DMS79 treated with DMSO at 0.1 percent for 48 hours (cell line): ENCODE results near the gene NIT1.

Source experiments
- DNase-seq: peaks from one replicate; lab custom pipeline; 2025; lab: John Stamatoyannopoulos, UW

Gene NIT1

GRCh38 chr1:161157867-161158266 lies 40.0 kb downstream of the NIT1 start:
- no peak for DNase-seq

- DNase-seq = no peak
These were observed 40.6 kb downstream of the NIT1 start for GRCh38 chr1:161158316-161159010.

- peak; percentile 91 for DNase-seq
These were observed 41.4 kb downstream of the NIT1 start, which contains the start of gene USP21 for GRCh38 chr1:161159087-161159912. TSS of gene USP21 (plus strand) at chr1:161159500. CDS start at chr1:161160641, 1,141 bp downstream.

GRCh38 chr1:161159913-161160243 lies 42.0 kb downstream of the NIT1 start:
- no peak for DNase-seq

- DNase-seq = no peak
These were observed 42.8 kb downstream of the NIT1 start for GRCh38 chr1:161160671-161161145.

- DNase-seq = no peak
These were observed 43.7 kb downstream of the NIT1 start for GRCh38 chr1:161161652-161162051.

GRCh38 chr1:161162052-161162451 lies 44.1 kb downstream of the NIT1 start:
- no peak for DNase-seq

GRCh38 chr1:161162806-161163205 lies 44.9 kb downstream of the NIT1 start:
- no peak for DNase-seq

GRCh38 chr1:161163793-161164192 lies 45.9 kb downstream of the NIT1 start:
- no peak for DNase-seq

GRCh38 chr1:161164901-161165610 lies 47.2 kb downstream of the NIT1 start:
- DNase-seq = no peak

GRCh38 chr1:161165742-161166668 lies 48.1 kb downstream of the NIT1 start, which contains the start of gene PPOX:
TSS of gene PPOX (plus strand) at chr1:161166426. CDS start at chr1:161166848, 422 bp downstream.
- DNase-seq = peak; percentile 97

- DNase-seq = peak; percentile 36
These were observed 49.0 kb downstream of the NIT1 start for GRCh38 chr1:161166669-161167548.

- no peak for DNase-seq
These were observed 51.0 kb downstream of the NIT1 start for GRCh38 chr1:161168906-161169305.
